Fibroblast of villous mesenchyme (primary cell): Measurements from ENCODE around the gene ETHE1. TPM values are rescaled to one million over a fixed set of nuclear protein-coding genes. Genes with fewer than 3 reads are reported as not detected.

Experiments
- DNase-seq: peaks from one replicate; pipeline ENCODE4 v3.0.0-alpha.2; 2010; ENCODE audit warnings: low read depth
- H3K4me3 ChIP-seq: 2 replicates; pipeline ENCODE4 v1.5.1; 2011; ENCODE audit warnings: low read depth, mild to moderate bottlenecking, low read length
- CTCF ChIP-seq: IDR thresholded peaks from 2 replicates; pipeline ENCODE4 v1.5.1; 2012; ENCODE audit warnings: low read depth, mild to moderate bottlenecking, low read length; ENCODE audit not compliant: insufficient read depth
- total RNA-seq: library from RNA; depleted of rRNA; stranded (reverse); fragments of >200 nt; gene quantifications from 2 replicates; pipeline ENCODE4 v1.2.3, GENCODE V29; 2012

The ETHE1 gene
- total RNA-seq, 1 donor, result 113 TPM

GRCh38 chr19:43544077-43544476, 17.1 kb upstream of the ETHE1 start:
- no peak for TF ChIP-seq CTCF
- no peak overlapping the region for H3K4me3 ChIP-seq
- DNase-seq, result no peak

GRCh38 chr19:43541920-43542650, 15.1 kb upstream of the ETHE1 start:
- no peak for TF ChIP-seq CTCF
- no peak overlapping the region for H3K4me3 ChIP-seq
- no peak for DNase-seq

GRCh38 chr19:43540381-43540780, 13.4 kb upstream of the ETHE1 start:
- no peak for DNase-seq

GRCh38 chr19:43538922-43539321, 11.9 kb upstream of the ETHE1 start:
- no peak for TF ChIP-seq CTCF
- DNase-seq, result no peak
- H3K4me3 ChIP-seq, result no peak overlapping the region

More at GRCh38 chr19:43540381-43540780, 13.4 kb upstream of the ETHE1 start:
- no peak for TF ChIP-seq CTCF
- no peak overlapping the region for H3K4me3 ChIP-seq

GRCh38 chr19:43534816-43535761, 8.1 kb upstream of the ETHE1 start:
- DNase-seq, result peak; percentile 56

More at GRCh38 chr19:43534816-43535761, 8.1 kb upstream of the ETHE1 start:
- H3K4me3 ChIP-seq, result no peak overlapping the region
- peak; percentile 58 for TF ChIP-seq CTCF
